ENCODE results near the gene GTPBP3. TPM values are rescaled to one million over a fixed set of nuclear protein-coding genes. Genes with fewer than 3 reads are reported as not detected.

The GTPBP3 gene, protein sequence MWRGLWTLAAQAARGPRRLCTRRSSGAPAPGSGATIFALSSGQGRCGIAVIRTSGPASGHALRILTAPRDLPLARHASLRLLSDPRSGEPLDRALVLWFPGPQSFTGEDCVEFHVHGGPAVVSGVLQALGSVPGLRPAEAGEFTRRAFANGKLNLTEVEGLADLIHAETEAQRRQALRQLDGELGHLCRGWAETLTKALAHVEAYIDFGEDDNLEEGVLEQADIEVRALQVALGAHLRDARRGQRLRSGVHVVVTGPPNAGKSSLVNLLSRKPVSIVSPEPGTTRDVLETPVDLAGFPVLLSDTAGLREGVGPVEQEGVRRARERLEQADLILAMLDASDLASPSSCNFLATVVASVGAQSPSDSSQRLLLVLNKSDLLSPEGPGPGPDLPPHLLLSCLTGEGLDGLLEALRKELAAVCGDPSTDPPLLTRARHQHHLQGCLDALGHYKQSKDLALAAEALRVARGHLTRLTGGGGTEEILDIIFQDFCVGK
- total RNA-seq (2016; rRNA removed; fragmentation: Illumina TruSeq; extraction: Trizol) = 21.9 and 30.0 TPM in 2 replicates
- total RNA-seq (2016; cell fraction: cytosol; rRNA removed; fragmentation: Illumina TruSeq; extraction: Trizol; ENCODE audit: low read depth) = 7.6 and 7.7 TPM in 2 replicates
- 20.5 and 30.8 TPM in 2 replicates for total RNA-seq (2016; cell fraction: insoluble cytoplasmic fraction; rRNA removed; fragmentation: Illumina TruSeq; extraction: Trizol)
- total RNA-seq (2016; cell fraction: membrane; rRNA removed; fragmentation: Illumina TruSeq; extraction: Trizol) = 10.2 and 11.9 TPM in 2 replicates
- total RNA-seq (2016; cell fraction: nucleus; rRNA removed; fragmentation: Illumina TruSeq; extraction: Trizol) = 21.2 and 29.1 TPM in 2 replicates
- 17.5 and 19.4 TPM in 2 replicates for polyA plus RNA-seq (2011; rRNA removed)
- polyA plus RNA-seq (2011; cell fraction: cytosol; rRNA removed) = 12.8 and 16.0 TPM in 2 replicates
- 70.0 and 87.3 TPM in 2 replicates for polyA plus RNA-seq (2011; cell fraction: nucleus; rRNA removed)
- 18.4 and 23.1 TPM in 2 replicates for polyA plus RNA-seq (2012)
- 2.2 and 2.4 TPM in 2 replicates for polyA plus RNA-seq (2016; cell fraction: cytosol; fragmentation: Illumina TruSeq; extraction: Trizol; ENCODE audit: low read depth)
- 28.4 and 29.4 TPM in 2 replicates for polyA plus RNA-seq (2016; cell fraction: insoluble cytoplasmic fraction; fragmentation: Illumina TruSeq; extraction: Trizol; ENCODE audit: low read depth)
- 6.0 and 6.4 TPM in 2 replicates for polyA plus RNA-seq (2016; cell fraction: membrane; fragmentation: Illumina TruSeq; extraction: Trizol; ENCODE audit: low read depth)
- polyA plus RNA-seq (2016; cell fraction: nucleus; fragmentation: Illumina TruSeq; extraction: Trizol; ENCODE audit: insufficient read depth, low read depth) = 98.3 and 114 TPM in 2 replicates
- 24.6 and 34.1 TPM in 2 replicates for polyA minus RNA-seq (2011; rRNA and poly(A)+ RNA removed; ENCODE audit: low replicate concordance)
- 13.8 and 14.8 TPM in 2 replicates for polyA minus RNA-seq (2011; cell fraction: cytosol; rRNA and poly(A)+ RNA removed)
- polyA minus RNA-seq (2011; cell fraction: nucleus; rRNA and poly(A)+ RNA removed) = 29.1 and 29.5 TPM in 2 replicates
- percentile 64 among the genes with signal in this experiment for Bru-seq, nascent RNA
- percentile 86 among the genes with signal in this experiment for BruChase-seq, experiment 1, labeled RNA remaining after a 6-hour chase
- BruChase-seq, experiment 2, labeled RNA remaining after a 2-hour chase = percentile 77 among the genes with signal in this experiment
- long read RNA-seq, experiment 1, transcript GTPBP3-201 (9 exons, 2,579 nt) = major isoform, 8 of 21 reads
- long read RNA-seq, experiment 1, partial matches to known transcripts = 6 of 21 reads
- long read RNA-seq, experiment 1, other reads (novel, unspliced or antisense) = 3 of 21 reads
- long read RNA-seq, experiment 2, transcript GTPBP3-201 (9 exons, 2,579 nt) = major isoform, 5 of 60 reads
- long read RNA-seq, experiment 2, partial matches to known transcripts = 12 of 60 reads
- long read RNA-seq, experiment 2, other reads (novel, unspliced or antisense) = 39 of 60 reads

DNA sequence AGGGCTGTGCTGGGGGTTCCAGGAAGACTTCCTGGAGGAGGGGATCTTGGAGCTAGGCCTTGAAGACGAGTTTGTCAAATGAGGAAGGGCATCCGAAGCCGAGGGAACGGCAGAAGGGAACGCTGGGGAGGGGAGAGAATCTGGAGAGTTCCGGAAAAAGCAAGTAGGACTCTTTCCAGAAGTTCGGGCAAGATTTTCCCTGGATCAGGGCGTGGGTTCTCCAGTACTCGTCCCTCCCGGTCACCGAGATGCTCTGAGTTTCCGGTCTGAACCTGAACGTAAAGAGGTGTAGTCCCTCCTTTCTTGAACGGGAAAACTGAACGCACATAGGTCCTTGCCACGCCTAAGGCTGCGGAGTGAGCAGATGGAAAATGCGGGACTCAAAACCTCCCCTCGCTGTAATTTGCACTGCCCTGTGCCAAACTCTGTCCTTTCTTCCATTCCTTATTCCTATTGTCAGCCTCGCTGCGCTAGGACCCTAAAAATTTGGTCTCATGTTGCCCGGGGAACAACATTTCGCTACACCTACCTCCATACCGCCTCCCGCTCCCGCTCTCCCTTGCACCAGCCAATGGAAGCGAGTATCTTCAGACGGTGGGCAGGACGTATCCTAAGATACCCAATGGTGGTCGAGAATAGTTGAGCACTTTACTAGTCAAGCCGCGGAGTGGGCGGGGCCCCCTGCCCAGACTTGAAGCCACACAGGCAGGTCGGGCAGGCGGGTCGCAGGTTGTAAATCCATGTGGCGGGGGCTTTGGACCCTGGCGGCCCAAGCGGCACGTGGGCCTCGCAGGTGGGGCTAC lies at the start of gene GTPBP3:
Gene GTPBP3 (plus strand): TSS at position 682 of the 803 bp plus-strand sequence. CDS start 59 bp downstream, at position 741.
- H3K4me1 ChIP-seq (ENCODE audit: insufficient read depth, low read length) = peaks cover 65% of the 10 kb centered on the region
- peak within 1 kb of the TSS; percentile 73 for H3K4me2 ChIP-seq (ENCODE audit: low read depth, low read length)
- 1% methylated on average over 24 of the region's 41 CpGs for WGBS (ENCODE audit: low lambda C conversion rate)
- peak within 1 kb of the TSS; percentile 94 for H2AFZ ChIP-seq (ENCODE audit: low read length)
- DNase-seq (ENCODE audit: low spot score) = peak; percentile 99
- POLR2A ChIA-PET = interaction anchor here (0.9 to 1.3 kb wide), 2 partner anchors 11 to 28 kb away, joined by 4 to 5 read pairs; no protein-coding TSS in a partner anchor
- peaks cover 7% of the 10 kb centered on the region for H3K79me2 ChIP-seq (ENCODE audit: insufficient read depth, low read length)
- peaks cover 1 to 9% of the 10 kb centered on the region in 2 experiments; a peak in 1 of 5 replicates for H3K36me3 ChIP-seq (replicated peaks in 1 of 2; ENCODE audit: control insufficient read depth in 1 of 2, insufficient read depth in 2 of 2, low read length in 2 of 2)
- peak; percentile 93 for FAIRE-seq
- peak within 1 kb of the TSS; percentile 88 for H3K27ac ChIP-seq (ENCODE audit: extremely low read length, insufficient read depth, low read length)
- intact Hi-C loops (cut with micrococcal nuclease; ENCODE audit: unreplicated experiment) = loop anchor here (2.0 to 5.0 kb wide), 2 partner anchors 28 to 70 kb away; partner anchors contain the start of genes BST2 and DDA1
- CTCF ChIA-PET (ENCODE audit: low intra/inter-chr PET ratio, low total read pairs) = no interaction called here
- H3K9me3 ChIP-seq (ENCODE audit: low read length) = no peaks in the 10 kb centered on the region
- peak within 1 kb of the TSS; percentile 71 for H3K9ac ChIP-seq (ENCODE audit: insufficient read depth, low read depth, low read length)
- H3K4me3 ChIP-seq (replicated peaks in 1 of 3; ENCODE audit: insufficient read depth in 1 of 3, low read depth in 2 of 3, low read length in 3 of 3) = peak within 1 kb of the TSS; percentile 88 to 92 (median 90)
- peak; percentile 79 for ATAC-seq
- H4K20me1 ChIP-seq (ENCODE audit: insufficient read depth, low read length) = no peaks in the 10 kb centered on the region
- no peaks in the 10 kb centered on the region; a peak in 1 of 5 replicates for H3K27me3 ChIP-seq (ENCODE audit: control insufficient read depth in 1 of 2, insufficient read depth in 2 of 2, low read length in 2 of 2)
- BruUV-seq (replicated peaks) = TSS peak; percentile 74
- in situ Hi-C loops (cut with HindIII; ENCODE audit: extremely low pct_ligation_motif_present, low pct_unique_long_range_greater_than_20kb) = no loop called here
- TF ChIP-seq ARNT (IDR thresholded peaks at IDR 0.05) (no peak), HCFC1 (IDR thresholded peaks at IDR 0.05; ENCODE audit: low read depth, low read length) (peak; percentile 70), ZNF629 (CRISPR knock-in tag; conservative IDR thresholded peaks at IDR 0.05) (no peak), ELF1 (CRISPR knock-in tag; IDR thresholded peaks at IDR 0.05) (peak; percentile 68; the same call in 1 of the 2 replicates), GLI4 (CRISPR knock-in tag; IDR thresholded peaks at IDR 0.05; ENCODE audit: borderline replicate concordance) (0 out of 2 replicates have a peak, but pooled peaks have one; percentile 23), HMG20B (CRISPR knock-in tag; conservative IDR thresholded peaks at IDR 0.05) (no peak), TBX2 (CRISPR knock-in tag; IDR thresholded peaks at IDR 0.05; ENCODE audit: borderline replicate concordance) (peak; percentile 64; the same call in 1 of the 2 replicates), TFDP1 (CRISPR knock-in tag; IDR thresholded peaks at IDR 0.05; ENCODE audit: borderline replicate concordance) (peak; percentile 99)
- TF ChIP-seq, protein P1, sequence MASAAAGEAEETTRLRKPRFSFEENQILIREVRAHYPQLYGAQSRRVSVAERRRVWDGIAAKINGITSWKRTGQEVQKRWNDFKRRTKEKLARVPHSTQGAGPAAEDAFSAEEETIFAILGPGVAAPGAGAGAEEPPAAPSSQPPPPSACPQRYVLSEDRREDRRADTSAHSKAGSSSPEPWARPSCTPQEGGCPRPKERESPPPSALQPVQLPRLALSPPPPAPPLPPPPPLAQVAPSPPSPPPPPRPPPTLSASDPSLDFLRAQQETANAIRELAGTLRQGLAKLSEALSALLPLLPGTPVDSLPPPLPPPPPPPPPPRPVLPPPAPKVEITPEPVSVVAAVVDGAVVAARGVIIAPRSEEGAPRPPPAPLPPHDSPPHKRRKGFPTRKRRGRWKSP (CRISPR knock-in tag; IDR thresholded peaks at IDR 0.05) = peak; percentile 71; the same call in 1 of the 2 replicates
- TF ChIP-seq, protein P2, sequence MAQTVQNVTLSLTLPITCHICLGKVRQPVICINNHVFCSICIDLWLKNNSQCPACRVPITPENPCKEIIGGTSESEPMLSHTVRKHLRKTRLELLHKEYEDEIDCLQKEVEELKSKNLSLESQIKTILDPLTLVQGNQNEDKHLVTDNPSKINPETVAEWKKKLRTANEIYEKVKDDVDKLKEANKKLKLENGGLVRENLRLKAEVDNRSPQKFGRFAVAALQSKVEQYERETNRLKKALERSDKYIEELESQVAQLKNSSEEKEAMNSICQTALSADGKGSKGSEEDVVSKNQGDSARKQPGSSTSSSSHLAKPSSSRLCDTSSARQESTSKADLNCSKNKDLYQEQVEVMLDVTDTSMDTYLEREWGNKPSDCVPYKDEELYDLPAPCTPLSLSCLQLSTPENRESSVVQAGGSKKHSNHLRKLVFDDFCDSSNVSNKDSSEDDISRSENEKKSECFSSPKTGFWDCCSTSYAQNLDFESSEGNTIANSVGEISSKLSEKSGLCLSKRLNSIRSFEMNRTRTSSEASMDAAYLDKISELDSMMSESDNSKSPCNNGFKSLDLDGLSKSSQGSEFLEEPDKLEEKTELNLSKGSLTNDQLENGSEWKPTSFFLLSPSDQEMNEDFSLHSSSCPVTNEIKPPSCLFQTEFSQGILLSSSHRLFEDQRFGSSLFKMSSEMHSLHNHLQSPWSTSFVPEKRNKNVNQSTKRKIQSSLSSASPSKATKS (CRISPR knock-in tag; IDR thresholded peaks at IDR 0.05) = no peak
